PC-3 (cell line): ENCODE data around the gene CCNB1IP1.
"Not testable (repeated sequence)": the region's sequence is repeated elsewhere in the genome, so short reads cannot be mapped to it uniquely, and the experiment has no call there.

ENCODE experiments used
- EZH2phosphoT487 ChIP-seq: fragments of 300-600 bp; sonication (generic); IDR thresholded peaks from 2 replicates; pipeline ENCODE4 v1.6.1; 2018; ENCODE audit warnings: mild to moderate bottlenecking, antibody characterized with exemption, low read length, borderline replicate concordance
- TF ChIP-seq, protein P1 (sequence below): fragments of 300-600 bp; sonication (generic); conservative IDR thresholded peaks from 2 replicates; pipeline ENCODE4 v1.5.1; 2017; ENCODE audit warnings: antibody characterized with exemption, low read depth, mild to moderate bottlenecking, low read length

DNA sequence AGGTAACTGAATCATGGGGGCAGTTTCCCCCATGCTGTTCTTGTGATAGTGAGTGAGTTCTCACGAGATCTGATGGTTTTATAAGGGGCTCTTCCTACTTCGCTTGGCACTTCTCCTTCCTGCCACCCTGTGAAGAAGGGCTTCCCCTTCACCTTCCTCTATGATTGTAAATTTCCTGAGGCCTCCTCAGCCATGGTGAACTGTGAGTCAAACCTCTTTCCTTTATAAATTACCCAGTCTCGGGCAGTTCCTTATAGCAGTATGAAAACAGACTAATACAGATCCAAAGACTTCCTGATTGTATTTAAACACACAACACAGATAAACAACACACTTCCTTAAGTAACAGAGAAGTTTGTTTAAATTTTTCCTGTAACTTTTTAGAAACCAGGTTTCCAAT, 25.4 kb upstream of the CCNB1IP1 start:
- TF ChIP-seq, protein P1, sequence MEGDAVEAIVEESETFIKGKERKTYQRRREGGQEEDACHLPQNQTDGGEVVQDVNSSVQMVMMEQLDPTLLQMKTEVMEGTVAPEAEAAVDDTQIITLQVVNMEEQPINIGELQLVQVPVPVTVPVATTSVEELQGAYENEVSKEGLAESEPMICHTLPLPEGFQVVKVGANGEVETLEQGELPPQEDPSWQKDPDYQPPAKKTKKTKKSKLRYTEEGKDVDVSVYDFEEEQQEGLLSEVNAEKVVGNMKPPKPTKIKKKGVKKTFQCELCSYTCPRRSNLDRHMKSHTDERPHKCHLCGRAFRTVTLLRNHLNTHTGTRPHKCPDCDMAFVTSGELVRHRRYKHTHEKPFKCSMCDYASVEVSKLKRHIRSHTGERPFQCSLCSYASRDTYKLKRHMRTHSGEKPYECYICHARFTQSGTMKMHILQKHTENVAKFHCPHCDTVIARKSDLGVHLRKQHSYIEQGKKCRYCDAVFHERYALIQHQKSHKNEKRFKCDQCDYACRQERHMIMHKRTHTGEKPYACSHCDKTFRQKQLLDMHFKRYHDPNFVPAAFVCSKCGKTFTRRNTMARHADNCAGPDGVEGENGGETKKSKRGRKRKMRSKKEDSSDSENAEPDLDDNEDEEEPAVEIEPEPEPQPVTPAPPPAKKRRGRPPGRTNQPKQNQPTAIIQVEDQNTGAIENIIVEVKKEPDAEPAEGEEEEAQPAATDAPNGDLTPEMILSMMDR = not testable (repeated sequence)
- TF ChIP-seq EZH2phosphoT487 = not testable (repeated sequence)
